ENCODE results near the gene ZFAND2B. TPM values are rescaled to one million over a fixed set of nuclear protein-coding genes. Genes with fewer than 3 reads are reported as not detected.

The ZFAND2B gene
- total and polyA plus RNA-seq, 7 donors, result 19.0 to 46.2 (median 25.1) TPM

DNA sequence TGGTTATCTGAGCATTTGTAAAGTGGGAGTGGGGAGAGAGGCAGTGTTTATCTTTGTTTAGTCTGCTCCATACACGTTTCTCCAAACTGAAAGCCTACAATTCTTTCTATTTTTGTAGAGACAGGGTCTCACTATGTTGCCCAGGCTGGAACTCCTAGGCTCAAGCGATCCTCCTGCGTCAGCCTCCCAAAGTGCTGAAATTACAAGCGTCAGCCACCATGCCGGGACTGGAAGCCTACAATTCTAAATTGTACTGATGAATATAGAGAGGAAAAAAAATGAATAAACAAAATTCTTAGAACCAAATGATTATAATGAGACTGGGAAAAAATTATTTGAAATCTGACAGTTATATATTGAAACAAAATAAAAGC, 1.4 kb upstream of the ZFAND2B start:
- peaks cover 3 to 27% of the 10 kb centered on the region in 2 donors for H3K36me3 ChIP-seq (ENCODE audit: insufficient read depth in 1 of 2, low read depth in 1 of 2)
- intact Hi-C loops (cut with DNase I), result no loop called here
- no peak overlapping the region for H3K4me3 ChIP-seq
- DNase-seq (no peak), ATAC-seq (no peak)
- TF ChIP-seq, protein P1, sequence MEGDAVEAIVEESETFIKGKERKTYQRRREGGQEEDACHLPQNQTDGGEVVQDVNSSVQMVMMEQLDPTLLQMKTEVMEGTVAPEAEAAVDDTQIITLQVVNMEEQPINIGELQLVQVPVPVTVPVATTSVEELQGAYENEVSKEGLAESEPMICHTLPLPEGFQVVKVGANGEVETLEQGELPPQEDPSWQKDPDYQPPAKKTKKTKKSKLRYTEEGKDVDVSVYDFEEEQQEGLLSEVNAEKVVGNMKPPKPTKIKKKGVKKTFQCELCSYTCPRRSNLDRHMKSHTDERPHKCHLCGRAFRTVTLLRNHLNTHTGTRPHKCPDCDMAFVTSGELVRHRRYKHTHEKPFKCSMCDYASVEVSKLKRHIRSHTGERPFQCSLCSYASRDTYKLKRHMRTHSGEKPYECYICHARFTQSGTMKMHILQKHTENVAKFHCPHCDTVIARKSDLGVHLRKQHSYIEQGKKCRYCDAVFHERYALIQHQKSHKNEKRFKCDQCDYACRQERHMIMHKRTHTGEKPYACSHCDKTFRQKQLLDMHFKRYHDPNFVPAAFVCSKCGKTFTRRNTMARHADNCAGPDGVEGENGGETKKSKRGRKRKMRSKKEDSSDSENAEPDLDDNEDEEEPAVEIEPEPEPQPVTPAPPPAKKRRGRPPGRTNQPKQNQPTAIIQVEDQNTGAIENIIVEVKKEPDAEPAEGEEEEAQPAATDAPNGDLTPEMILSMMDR (IDR thresholded peaks at IDR 0.05), result no peak
- H3K4me1 ChIP-seq, result peaks cover 15% of the 10 kb centered on the region
- no peaks in the 10 kb centered on the region for H3K9me3 ChIP-seq
- H3K27ac ChIP-seq, result no peak overlapping the region
- H3K27me3 ChIP-seq (ENCODE audit: insufficient read depth in 3 of 3, low read length in 2 of 3), result no peaks in the 10 kb centered on the region
- 83 to 89% (median 86%) methylated on average over 5 of the region's 5 CpGs for WGBS, 3 donors

DNA sequence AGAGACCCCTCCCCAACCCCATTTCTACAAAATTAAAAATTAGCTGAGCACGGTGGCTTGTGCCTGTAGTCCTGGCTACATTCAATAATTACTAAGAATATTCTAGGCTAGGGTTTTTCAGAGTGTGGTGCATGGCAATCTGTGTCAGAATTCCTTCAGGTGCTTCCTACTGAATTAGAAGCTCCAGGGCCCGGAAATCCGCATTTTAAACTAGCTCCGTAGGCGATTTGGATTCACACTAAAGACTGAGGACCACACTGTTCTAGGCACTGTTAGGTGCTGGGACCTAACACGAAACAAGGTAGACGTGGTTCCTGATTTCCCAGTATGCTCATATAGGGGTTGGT, 628 bp upstream of the ZFAND2B start:
- H3K27ac ChIP-seq, result peak overlapping the region; percentile 91
- H3K4me3 ChIP-seq, result peak overlapping the region; percentile 75
- peaks cover 15% of the 10 kb centered on the region for H3K4me1 ChIP-seq
- ATAC-seq (no peak), DNase-seq (no peak)
- WGBS, 3 donors, result 18 to 23% (median 19%) methylated on average over 7 of the region's 7 CpGs
- TF ChIP-seq, protein P1 (IDR thresholded peaks at IDR 0.05), result no peak
- H3K36me3 ChIP-seq (ENCODE audit: insufficient read depth in 1 of 2, low read depth in 1 of 2), result peaks cover 3 to 35% of the 10 kb centered on the region in 2 donors
- H3K27me3 ChIP-seq (ENCODE audit: insufficient read depth in 3 of 3, low read length in 2 of 3), result no peaks in the 10 kb centered on the region
- intact Hi-C loops (cut with DNase I), result loop anchor here in 1 of 2 donors (1.0 kb wide), 1 partner anchor 28 kb away; the partner anchor contains the start of gene RETREG2
- no peaks in the 10 kb centered on the region for H3K9me3 ChIP-seq

DNA sequence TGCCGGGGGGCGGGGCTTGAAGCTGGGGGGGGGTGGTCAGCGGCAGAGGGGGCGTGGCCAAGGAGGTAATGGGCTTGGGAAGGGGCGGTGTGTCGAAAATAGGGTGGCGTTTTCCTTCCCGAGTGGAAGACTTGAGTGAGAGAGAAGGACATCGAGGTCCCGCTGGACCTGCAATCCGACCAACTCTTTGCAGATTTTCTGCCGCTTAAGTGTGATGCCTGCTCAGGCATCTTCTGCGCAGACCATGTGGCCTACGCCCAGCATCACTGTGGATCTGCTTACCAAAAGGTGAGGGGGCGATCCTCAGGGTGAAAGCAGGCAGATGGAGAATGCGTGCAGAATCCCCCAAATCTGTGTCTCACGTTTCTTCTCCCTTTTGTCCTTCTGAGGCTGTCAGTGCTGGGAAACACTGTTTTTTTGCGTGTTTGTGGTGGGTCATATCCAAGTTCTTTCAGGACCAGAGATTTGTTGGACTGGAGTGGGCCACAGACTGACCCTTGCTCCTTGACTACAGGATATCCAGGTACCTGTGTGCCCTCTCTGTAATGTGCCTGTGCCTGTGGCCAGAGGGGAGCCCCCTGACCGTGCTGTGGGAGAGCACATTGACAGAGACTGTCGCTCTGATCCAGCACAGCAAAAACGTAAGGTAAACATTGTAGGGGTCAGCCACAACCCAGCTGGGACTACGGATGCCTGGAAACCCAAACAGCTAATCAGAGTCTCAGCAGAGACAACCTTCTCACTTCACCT, 727 bp downstream of the ZFAND2B start:
- WGBS, 3 donors, result 16 to 18% (median 17%) methylated on average over 21 to 22 of the region's 22 CpGs
- Histone ChIP-seq H3K27me3 (ENCODE audit: insufficient read depth in 3 of 3, low read length in 2 of 3) (no peaks in the 10 kb centered on the region), H3K27ac (peak overlapping the region; percentile 91), H3K4me1 (peaks cover 15% of the 10 kb centered on the region), H3K4me3 (peak overlapping the region; percentile 75), H3K9me3 (no peaks in the 10 kb centered on the region), H3K36me3 (ENCODE audit: insufficient read depth in 1 of 2, low read depth in 1 of 2) (peaks cover 3 to 48% of the 10 kb centered on the region in 2 donors)
- intact Hi-C loops (cut with DNase I), result no loop called here
- TF ChIP-seq, protein P1 (IDR thresholded peaks at IDR 0.05), result no peak
- DNase-seq, result no peak
- peak in 2 of 4 donors; percentile 1 to 19 for ATAC-seq

DNA sequence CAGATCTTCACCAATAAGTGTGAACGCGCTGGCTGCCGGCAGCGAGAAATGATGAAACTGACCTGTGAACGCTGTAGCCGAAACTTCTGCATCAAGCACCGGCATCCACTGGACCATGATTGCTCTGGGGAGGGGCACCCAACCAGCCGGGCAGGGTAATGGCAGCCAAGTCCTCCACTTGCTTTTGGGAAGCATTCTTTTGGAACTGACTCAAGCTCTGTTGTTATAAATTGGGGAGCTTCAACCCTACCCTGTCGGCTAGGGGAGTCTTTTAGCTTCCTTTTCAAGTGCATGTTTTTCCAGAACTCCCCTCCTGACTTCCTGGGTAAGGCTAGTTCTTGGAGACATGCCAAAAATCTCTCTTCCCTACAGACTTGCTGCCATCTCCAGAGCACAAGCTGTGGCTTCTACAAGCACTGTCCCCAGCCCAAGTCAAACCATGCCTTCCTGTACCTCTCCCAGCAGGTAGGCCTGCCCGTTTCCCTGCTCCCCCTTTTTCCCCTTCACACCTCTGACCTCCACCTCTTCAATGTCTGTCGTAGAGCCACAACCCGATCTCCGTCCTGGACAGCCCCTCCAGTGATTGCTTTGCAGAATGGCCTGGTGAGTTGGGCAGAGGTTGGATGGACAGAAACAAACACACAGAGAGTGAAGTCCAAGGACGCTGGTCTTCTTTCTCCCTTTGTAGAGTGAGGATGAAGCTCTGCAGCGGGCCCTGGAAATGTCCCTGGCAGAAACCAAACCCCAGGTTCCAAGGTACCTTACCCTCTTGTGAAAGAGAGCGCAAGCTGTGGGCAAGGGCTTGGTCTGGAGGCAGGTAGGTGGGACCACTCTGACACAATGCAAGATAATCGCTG, 1.5 kb downstream of the ZFAND2B start:
- intact Hi-C loops (cut with DNase I), result no loop called here
- WGBS, 3 donors, result 72 to 79% (median 72%) methylated on average over 17 of the region's 17 CpGs
- no peaks in the 10 kb centered on the region for H3K27me3 ChIP-seq (ENCODE audit: insufficient read depth in 3 of 3, low read length in 2 of 3)
- no peak for DNase-seq
- H3K36me3 ChIP-seq (ENCODE audit: insufficient read depth in 1 of 2, low read depth in 1 of 2), result peaks cover 3 to 56% of the 10 kb centered on the region in 2 donors
- peak overlapping the region; percentile 91 for H3K27ac ChIP-seq
- TF ChIP-seq, protein P1 (IDR thresholded peaks at IDR 0.05), result no peak
- no peaks in the 10 kb centered on the region for H3K9me3 ChIP-seq
- peak overlapping the region; percentile 75 for H3K4me3 ChIP-seq
- ATAC-seq, result no peak
- peaks cover 15% of the 10 kb centered on the region for H3K4me1 ChIP-seq
